BLaER1 (cell line): ENCODE measurements around the gene WAC.

Experiments
- H3K27ac ChIP-seq: shearing (Covaris generic); formaldehyde crosslinking; 2 replicates; pipeline ENCODE4 v1.8.1; 2022
- H3K27me3 ChIP-seq: shearing (Covaris generic); formaldehyde crosslinking; 2 replicates; pipeline ENCODE4 v1.8.1; 2022
- H3K36me3 ChIP-seq: shearing (Covaris generic); formaldehyde crosslinking; 2 replicates; pipeline ENCODE4 v1.8.1; 2022
- H3K4me1 ChIP-seq: shearing (Covaris generic); formaldehyde crosslinking; 2 replicates; pipeline ENCODE4 v1.8.1; 2022
- H3K4me2 ChIP-seq: shearing (Covaris generic); formaldehyde crosslinking; 2 replicates; pipeline ENCODE4 v1.8.1; 2022
- H3K4me3 ChIP-seq: shearing (Covaris generic); formaldehyde crosslinking; 2 replicates; pipeline ENCODE4 v1.8.1; 2022
- H3K9ac ChIP-seq: shearing (Covaris generic); formaldehyde crosslinking; 2 replicates; pipeline ENCODE4 v1.8.1; 2022
- H3K9me3 ChIP-seq: shearing (Covaris generic); formaldehyde crosslinking; 2 replicates; pipeline ENCODE4 v1.8.1; 2022
- H4K20me1 ChIP-seq: shearing (Covaris generic); formaldehyde crosslinking; 2 replicates; pipeline ENCODE4 v1.8.1; 2022
- Cebpa-rat ChIP-seq: shearing (Covaris generic); IDR thresholded peaks from 2 replicates; pipeline ENCODE4 v1.8.1; 2022

WAC gene

GRCh38 chr10:28668363-28669226 lies 135.7 kb downstream of the WAC start:
- Histone ChIP-seq H3K9ac (peak overlapping the region; percentile 59), H3K4me3 (peak overlapping the region; percentile 69), H3K27me3 (peaks cover 10% of the 10 kb centered on the region; the same call in 1 of the 2 replicates), H3K9me3 (no peaks in the 10 kb centered on the region), H4K20me1 (no peaks in the 10 kb centered on the region), H3K27ac (no peak overlapping the region), H3K4me1 (peaks cover 13% of the 10 kb centered on the region; the same call in 1 of the 2 replicates), H3K36me3 (no peaks in the 10 kb centered on the region), H3K4me2 (peak overlapping the region; percentile 86)
- no peak for TF ChIP-seq Cebpa-rat

- Histone ChIP-seq H3K9me3 (no peaks in the 10 kb centered on the region), H3K27ac (no peak overlapping the region), H3K4me3 (peak overlapping the region; percentile 69), H3K9ac (peak overlapping the region; percentile 59), H4K20me1 (no peaks in the 10 kb centered on the region), H3K4me1 (peaks cover 13% of the 10 kb centered on the region; the same call in 1 of the 2 replicates), H3K4me2 (peak overlapping the region; percentile 86), H3K36me3 (no peaks in the 10 kb centered on the region), H3K27me3 (peaks cover 10% of the 10 kb centered on the region; the same call in 1 of the 2 replicates)
- no peak for TF ChIP-seq Cebpa-rat
These were observed 136.6 kb downstream of the WAC start for GRCh38 chr10:28669227-28670173.
